Activated T-helper 2 cell treated with anti-CD3 and anti-CD28 coated beads, Interferon-gamma antibody, Interleukin-2, Interleukin-4, amounts not matched to agents 10 μg/mL and 5 μg/mL and 100 μg/mL, durations not matched to agents 14 hours and 24 hours and 36 hours (primary cell): ENCODE data around the gene HOXD1. TPM values are rescaled to one million over a fixed set of nuclear protein-coding genes. Genes with fewer than 3 reads are reported as not detected.

ENCODE experiments used
- DNase-seq: peaks from one replicate; pipeline ENCODE4 v3.0.0; 2021; ENCODE audit warnings: low spot score
- H3K27ac Mint-ChIP-seq: one replicate; pipeline ENCODE4 v1.8.0; 2021; ENCODE audit warnings: mixed read lengths
- H3K27me3 Mint-ChIP-seq: one replicate; pipeline ENCODE4 v1.8.0; 2021; ENCODE audit warnings: low read depth, mixed read lengths
- H3K36me3 Mint-ChIP-seq: one replicate; pipeline ENCODE4 v1.8.0; 2021; ENCODE audit warnings: low read depth, mixed read lengths
- H3K4me1 Mint-ChIP-seq: one replicate; pipeline ENCODE4 v1.8.0; 2021; ENCODE audit warnings: low read depth, mixed read lengths
- H3K4me3 Mint-ChIP-seq: one replicate; pipeline ENCODE4 v1.8.0; 2021; ENCODE audit warnings: low read depth, mild to moderate bottlenecking, moderate library complexity, mixed read lengths
- H3K9me3 Mint-ChIP-seq: one replicate; pipeline ENCODE4 v1.8.0; 2021; ENCODE audit warnings: mixed read lengths
- intact Hi-C: fragments of 100-400 bp; cut with micrococcal nuclease; formaldehyde crosslinking; loops from one replicate; pipeline ENCODE4 v1.15.1; 2023
- total RNA-seq: library from RNA; stranded (reverse); gene quantifications from 2 replicates; pipeline ENCODE4 v1.2.3, GENCODE V29; 2022

HOXD1 gene
- total RNA-seq, 1 donor from 2014 or later = not detected

- peaks cover 10% of the 10 kb centered on the region for H3K4me1 Mint-ChIP-seq
- DNase-seq = no peak
- peaks cover 74% of the 10 kb centered on the region for H3K27me3 Mint-ChIP-seq
- H3K9me3 Mint-ChIP-seq = no peaks in the 10 kb centered on the region
- peaks cover 3% of the 10 kb centered on the region for H3K36me3 Mint-ChIP-seq
- H3K27ac Mint-ChIP-seq = no peak overlapping the region
- peak overlapping the region; percentile 33 for H3K4me3 Mint-ChIP-seq
- intact Hi-C loops = loop anchor here (2.0 kb wide), 1 partner anchor 368 kb away; no protein-coding TSS in a partner anchor
Measured at GRCh38 chr2:176188774-176189680, 559 bp downstream of the HOXD1 start.

DNA sequence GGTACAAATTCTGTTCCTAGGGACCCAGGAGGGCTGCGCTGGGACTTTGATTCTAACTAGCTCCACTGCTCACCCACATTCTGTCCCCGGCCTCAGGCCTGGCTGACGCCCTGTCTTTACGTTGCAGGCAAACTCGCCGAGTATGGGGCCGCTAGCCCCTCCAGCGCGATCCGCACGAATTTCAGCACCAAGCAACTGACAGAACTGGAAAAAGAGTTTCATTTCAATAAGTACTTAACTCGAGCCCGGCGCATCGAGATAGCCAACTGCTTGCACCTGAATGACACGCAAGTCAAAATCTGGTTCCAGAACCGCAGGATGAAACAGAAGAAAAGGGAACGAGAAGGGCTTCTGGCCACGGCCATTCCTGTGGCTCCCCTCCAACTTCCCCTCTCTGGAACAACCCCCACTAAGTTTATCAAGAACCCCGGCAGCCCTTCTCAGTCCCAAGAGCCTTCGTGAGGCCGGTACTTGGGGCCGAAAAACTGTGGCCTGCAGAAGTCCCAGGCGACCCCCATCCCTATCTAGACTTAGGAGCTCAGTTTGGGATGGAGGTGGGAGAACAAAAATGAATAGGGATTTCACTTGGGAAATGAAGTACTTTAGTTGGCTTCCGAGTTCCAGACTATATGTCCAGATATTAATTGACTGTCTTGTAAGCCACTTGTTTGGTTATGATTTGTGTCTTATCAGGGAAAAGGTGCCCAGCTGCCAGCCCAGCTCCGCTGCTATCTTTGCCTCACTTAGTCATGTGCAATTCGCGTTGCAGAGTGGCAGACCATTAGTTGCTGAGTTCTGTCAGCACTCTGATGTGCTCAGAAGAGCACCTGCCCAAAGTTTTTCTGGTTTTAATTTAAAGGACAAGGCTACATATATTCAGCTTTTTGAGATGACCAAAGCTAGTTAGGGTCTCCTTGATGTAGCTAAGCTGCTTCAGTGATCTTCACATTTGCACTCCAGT, 1.5 kb downstream of the HOXD1 start:
- Mint-ChIP-seq H3K27me3 (peaks cover 74% of the 10 kb centered on the region), H3K4me3 (no peak overlapping the region), H3K4me1 (peaks cover 10% of the 10 kb centered on the region), H3K36me3 (peaks cover 3% of the 10 kb centered on the region), H3K9me3 (no peaks in the 10 kb centered on the region), H3K27ac (no peak overlapping the region)
- intact Hi-C loops = loop anchor here (2.0 to 5.0 kb wide), 2 partner anchors 267 to 367 kb away; no protein-coding TSS in a partner anchor
- no peak for DNase-seq

- Mint-ChIP-seq H3K36me3 (peaks cover 3% of the 10 kb centered on the region), H3K4me1 (peaks cover 8% of the 10 kb centered on the region), H3K27ac (no peak overlapping the region), H3K9me3 (no peaks in the 10 kb centered on the region), H3K27me3 (peaks cover 66% of the 10 kb centered on the region), H3K4me3 (no peak overlapping the region)
- DNase-seq = no peak
- intact Hi-C loops = loop anchor here (5.0 kb wide), 1 partner anchor 265 kb away; no protein-coding TSS in a partner anchor
Measured at GRCh38 chr2:176192351-176192750, 3.9 kb downstream of the HOXD1 start.

- no peak for DNase-seq
- Mint-ChIP-seq H3K4me3 (no peak overlapping the region), H3K36me3 (peaks cover 1% of the 10 kb centered on the region), H3K27ac (no peak overlapping the region), H3K4me1 (peaks cover 1% of the 10 kb centered on the region), H3K9me3 (no peaks in the 10 kb centered on the region), H3K27me3 (peaks cover 64% of the 10 kb centered on the region)
- intact Hi-C loops = loop anchor here (5.0 kb wide), 1 partner anchor 264 kb away; no protein-coding TSS in a partner anchor
Measured at GRCh38 chr2:176193048-176193447, 4.6 kb downstream of the HOXD1 start.

GRCh38 chr2:176199902-176200301, 11.4 kb downstream of the HOXD1 start:
- Mint-ChIP-seq H3K27ac (no peak overlapping the region), H3K4me1 (no peaks in the 10 kb centered on the region), H3K4me3 (no peak overlapping the region), H3K36me3 (no peaks in the 10 kb centered on the region), H3K9me3 (no peaks in the 10 kb centered on the region), H3K27me3 (peaks cover 27% of the 10 kb centered on the region)
- intact Hi-C loops = no loop called here
- no peak for DNase-seq

- Mint-ChIP-seq H3K36me3 (no peaks in the 10 kb centered on the region), H3K27ac (no peak overlapping the region), H3K27me3 (peaks cover 25% of the 10 kb centered on the region), H3K9me3 (no peaks in the 10 kb centered on the region), H3K4me1 (no peaks in the 10 kb centered on the region), H3K4me3 (no peak overlapping the region)
- DNase-seq = no peak
- intact Hi-C loops = no loop called here
Measured at GRCh38 chr2:176200971-176201370, 12.5 kb downstream of the HOXD1 start.

- H3K27ac Mint-ChIP-seq = no peak overlapping the region
- no peaks in the 10 kb centered on the region for H3K36me3 Mint-ChIP-seq
- H3K4me1 Mint-ChIP-seq = no peaks in the 10 kb centered on the region
- no peak overlapping the region for H3K4me3 Mint-ChIP-seq
- H3K27me3 Mint-ChIP-seq = peaks cover 17% of the 10 kb centered on the region
- no peak for DNase-seq
- no peaks in the 10 kb centered on the region for H3K9me3 Mint-ChIP-seq
- intact Hi-C loops = no loop called here
Measured at GRCh38 chr2:176202491-176202890, 14.0 kb downstream of the HOXD1 start.

GRCh38 chr2:176205126-176205525, 16.7 kb downstream of the HOXD1 start:
- Mint-ChIP-seq H3K36me3 (no peaks in the 10 kb centered on the region), H3K4me1 (no peaks in the 10 kb centered on the region), H3K27me3 (peaks cover 14% of the 10 kb centered on the region), H3K4me3 (no peak overlapping the region), H3K27ac (no peak overlapping the region), H3K9me3 (no peaks in the 10 kb centered on the region)
- intact Hi-C loops = no loop called here
- no peak for DNase-seq

GRCh38 chr2:176206136-176206535, 17.7 kb downstream of the HOXD1 start:
- DNase-seq = no peak
- intact Hi-C loops = no loop called here
- no peaks in the 10 kb centered on the region for H3K9me3 Mint-ChIP-seq
- H3K27me3 Mint-ChIP-seq = peaks cover 16% of the 10 kb centered on the region
- H3K27ac Mint-ChIP-seq = no peak overlapping the region
- no peaks in the 10 kb centered on the region for H3K4me1 Mint-ChIP-seq
- H3K4me3 Mint-ChIP-seq = no peak overlapping the region
- H3K36me3 Mint-ChIP-seq = no peaks in the 10 kb centered on the region

- Mint-ChIP-seq H3K9me3 (no peaks in the 10 kb centered on the region), H3K27ac (no peak overlapping the region), H3K36me3 (no peaks in the 10 kb centered on the region), H3K27me3 (peaks cover 17% of the 10 kb centered on the region), H3K4me1 (no peaks in the 10 kb centered on the region), H3K4me3 (no peak overlapping the region)
- DNase-seq = no peak
- intact Hi-C loops = no loop called here
Measured at GRCh38 chr2:176206682-176207081, 18.2 kb downstream of the HOXD1 start.

- Mint-ChIP-seq H3K27me3 (peaks cover 12% of the 10 kb centered on the region), H3K27ac (no peak overlapping the region), H3K4me3 (no peak overlapping the region), H3K36me3 (no peaks in the 10 kb centered on the region), H3K9me3 (no peaks in the 10 kb centered on the region), H3K4me1 (no peaks in the 10 kb centered on the region)
- intact Hi-C loops = no loop called here
- DNase-seq = no peak
Measured at GRCh38 chr2:176211110-176211509, 22.6 kb downstream of the HOXD1 start.

DNA sequence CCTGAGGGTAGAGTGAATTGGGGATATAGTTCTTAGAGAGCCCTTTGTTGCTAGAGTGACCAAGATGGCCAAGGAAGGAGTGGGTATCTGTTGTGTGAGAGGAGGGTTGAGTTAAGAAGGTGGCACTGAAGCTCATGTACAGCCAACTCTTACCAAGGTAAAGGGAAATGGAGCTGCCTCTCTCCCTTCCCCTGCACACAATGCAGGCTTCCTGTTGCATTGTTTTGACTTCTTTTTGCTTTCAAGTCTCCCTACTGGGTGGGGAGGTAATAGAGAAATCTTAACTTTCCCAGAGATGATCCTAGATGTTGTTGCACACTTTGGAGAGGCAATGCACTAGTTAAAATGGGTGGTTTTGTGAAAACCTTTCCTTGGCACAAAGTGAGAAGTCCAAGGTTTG, 23.8 kb downstream of the HOXD1 start:
- H3K27ac Mint-ChIP-seq = no peak overlapping the region
- no peaks in the 10 kb centered on the region for H3K36me3 Mint-ChIP-seq
- peaks cover 13% of the 10 kb centered on the region for H3K27me3 Mint-ChIP-seq
- no peak overlapping the region for H3K4me3 Mint-ChIP-seq
- intact Hi-C loops = no loop called here
- no peaks in the 10 kb centered on the region for H3K4me1 Mint-ChIP-seq
- H3K9me3 Mint-ChIP-seq = no peaks in the 10 kb centered on the region
- no peak for DNase-seq
